Lower leg skin (tissue), 3 donors: ENCODE measurements around the gene S100A7A.

ENCODE experiments used
- POLR2A ChIP-seq, 2 donors: fragments of 450-650 bp; IDR thresholded peaks; one replicate each; pipeline ENCODE4 v1.6.1; 2016 to 2017; ENCODE audit warnings: antibody characterized with exemption in 2 of 2, mild to moderate bottlenecking in 1 of 2, moderate library complexity in 1 of 2
- TF ChIP-seq, protein P1 (sequence below), 3 donors: fragments of 450-650 bp; IDR thresholded peaks; one replicate each; pipeline ENCODE4 v1.5.1; 2016; ENCODE audit warnings: antibody characterized with exemption in 3 of 3, mild to moderate bottlenecking in 3 of 3, moderate library complexity in 2 of 3

DNA sequence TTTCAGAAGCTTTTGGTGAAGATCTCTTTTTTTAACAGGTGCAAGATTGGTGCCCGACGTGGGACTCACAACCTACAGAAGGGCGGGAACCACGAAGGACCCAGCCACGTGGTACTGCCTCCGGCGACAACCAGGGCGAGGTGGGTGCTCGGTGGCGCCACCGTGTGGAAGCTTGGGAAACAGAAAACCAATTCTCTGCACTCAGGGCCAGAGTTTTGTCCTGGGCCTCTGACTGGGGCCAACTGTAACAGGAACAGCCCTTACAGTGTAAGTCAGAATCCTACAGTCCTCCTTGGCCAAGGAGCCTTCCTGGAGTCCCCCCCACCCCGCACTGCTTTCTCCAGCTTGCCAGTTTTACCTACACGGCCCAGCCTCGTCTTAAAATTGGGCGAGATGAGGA lies 11.6 kb upstream of the S100A7A start:
- no peak for TF ChIP-seq POLR2A (IDR thresholded peaks at IDR 0.05)
- TF ChIP-seq, protein P1, sequence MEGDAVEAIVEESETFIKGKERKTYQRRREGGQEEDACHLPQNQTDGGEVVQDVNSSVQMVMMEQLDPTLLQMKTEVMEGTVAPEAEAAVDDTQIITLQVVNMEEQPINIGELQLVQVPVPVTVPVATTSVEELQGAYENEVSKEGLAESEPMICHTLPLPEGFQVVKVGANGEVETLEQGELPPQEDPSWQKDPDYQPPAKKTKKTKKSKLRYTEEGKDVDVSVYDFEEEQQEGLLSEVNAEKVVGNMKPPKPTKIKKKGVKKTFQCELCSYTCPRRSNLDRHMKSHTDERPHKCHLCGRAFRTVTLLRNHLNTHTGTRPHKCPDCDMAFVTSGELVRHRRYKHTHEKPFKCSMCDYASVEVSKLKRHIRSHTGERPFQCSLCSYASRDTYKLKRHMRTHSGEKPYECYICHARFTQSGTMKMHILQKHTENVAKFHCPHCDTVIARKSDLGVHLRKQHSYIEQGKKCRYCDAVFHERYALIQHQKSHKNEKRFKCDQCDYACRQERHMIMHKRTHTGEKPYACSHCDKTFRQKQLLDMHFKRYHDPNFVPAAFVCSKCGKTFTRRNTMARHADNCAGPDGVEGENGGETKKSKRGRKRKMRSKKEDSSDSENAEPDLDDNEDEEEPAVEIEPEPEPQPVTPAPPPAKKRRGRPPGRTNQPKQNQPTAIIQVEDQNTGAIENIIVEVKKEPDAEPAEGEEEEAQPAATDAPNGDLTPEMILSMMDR (IDR thresholded peaks at IDR 0.05) = no peak
